Karpas-422 (cell line): ENCODE results near the gene RAB5B. TPM values are rescaled to one million over a fixed set of nuclear protein-coding genes. Genes with fewer than 3 reads are reported as not detected.

Source experiments
- DNase-seq: peaks from one replicate; pipeline ENCODE4 v3.0.0-alpha.2; 2015
- H2AFZ ChIP-seq: fragments of 200-600 bp; sonication (generic); 2 replicates; pipeline ENCODE4 v1.6.1; 2014; ENCODE audit warnings: antibody characterized with exemption, low read length, mixed read lengths
- H3K27ac ChIP-seq: fragments of 200-600 bp; sonication (generic); 2 replicates; pipeline ENCODE4 v1.5.1; 2014; ENCODE audit warnings: mild to moderate bottlenecking, low read length, moderate library complexity
- H3K27me3 ChIP-seq: fragments of 200-600 bp; sonication (generic); 2 replicates; pipeline ENCODE4 v1.6.1; 2014; ENCODE audit warnings: low read length, mixed read lengths
- H3K36me3 ChIP-seq: fragments of 200-600 bp; sonication (generic); 2 replicates; pipeline ENCODE4 v1.6.1; 2014; ENCODE audit warnings: low read length, mixed read lengths; ENCODE audit not compliant: insufficient read depth
- H3K4me1 ChIP-seq: fragments of 200-600 bp; sonication (generic); 2 replicates; pipeline ENCODE4 v1.6.1; 2014; ENCODE audit warnings: mild to moderate bottlenecking, low read length, mixed read lengths
- H3K4me2 ChIP-seq: fragments of 200-600 bp; sonication (generic); 2 replicates; pipeline ENCODE4 v1.6.1; 2014; ENCODE audit warnings: low read length, low read depth, mild to moderate bottlenecking; ENCODE audit not compliant: poor library complexity, severe bottlenecking
- H3K4me3 ChIP-seq: fragments of 200-600 bp; sonication (generic); 2 replicates; pipeline ENCODE4 v1.5.1; 2014; ENCODE audit warnings: mild to moderate bottlenecking, antibody characterized with exemption, low read length, mixed read lengths
- H3K79me2 ChIP-seq: fragments of 200-600 bp; sonication (generic); 2 replicates; pipeline ENCODE4 v1.6.1; 2014; ENCODE audit warnings: mild to moderate bottlenecking, low read length, mixed read lengths
- H3K9ac ChIP-seq: fragments of 200-600 bp; sonication (generic); 2 replicates; pipeline ENCODE4 v1.6.0; 2014; ENCODE audit warnings: low read length
- H3K9me2 ChIP-seq: fragments of 200-600 bp; sonication (generic), shearing (Covaris generic); replicated peaks from 2 replicates; pipeline ENCODE4 v1.6.0; 2014; ENCODE audit warnings: mild to moderate bottlenecking, low read length, moderate library complexity; ENCODE audit not compliant: insufficient read depth
- H3K9me3 ChIP-seq: fragments of 300-700, 200-600 bp; sonication (generic); 2 replicates; pipeline ENCODE4 v1.6.1; 2014; ENCODE audit warnings: low read length, mixed read lengths
- H4K20me1 ChIP-seq: fragments of 200-600 bp; sonication (generic); 2 replicates; pipeline ENCODE4 v1.6.1; 2014; ENCODE audit warnings: mild to moderate bottlenecking, antibody characterized with exemption, low read length, low read depth; ENCODE audit not compliant: insufficient read depth
- total RNA-seq: library from RNA; depleted of rRNA; stranded (reverse); fragments of >200 nt; shearing (Covaris generic); gene quantifications from 2 replicates; pipeline ENCODE4 v1.2.3, GENCODE V29; 2014; ENCODE audit warnings: low replicate concordance

Gene RAB5B
- total RNA-seq, 1 experiment from 2014 or later: 62.4 TPM

DNA sequence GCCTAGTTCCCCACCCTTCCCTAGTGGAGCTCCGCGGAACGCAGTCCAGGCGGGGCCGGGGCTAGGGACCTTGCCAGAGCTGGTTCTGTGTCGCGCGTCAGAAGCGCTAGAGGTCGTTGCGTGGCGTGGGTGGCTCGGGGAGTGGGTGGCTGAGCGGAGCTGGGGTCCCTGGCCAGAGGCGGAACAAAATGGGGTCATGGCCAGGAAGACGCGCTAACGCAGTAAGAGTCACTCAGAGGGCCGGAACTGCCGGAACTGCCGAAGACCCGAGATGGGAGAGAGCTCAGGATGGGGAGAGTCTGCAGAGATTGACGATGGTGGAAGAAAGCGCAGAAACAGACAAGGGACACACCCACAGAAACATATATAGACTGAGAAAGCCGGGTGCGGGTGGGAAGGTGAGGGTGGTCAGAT is 38.1 kb upstream of the RAB5B start:
- Histone ChIP-seq H3K9me3 (no peaks in the 10 kb centered on the region), H3K4me3 (no peak overlapping the region), H3K36me3 (peaks cover 3% of the 10 kb centered on the region; the same call in 1 of the 2 replicates), H3K9ac (no peak overlapping the region), H4K20me1 (no peaks in the 10 kb centered on the region), H3K79me2 (peaks cover 23% of the 10 kb centered on the region), H3K4me1 (peaks cover 39% of the 10 kb centered on the region), H3K27me3 (no peaks in the 10 kb centered on the region), H3K27ac (no peak overlapping the region), H3K9me2 (no peaks in the 10 kb centered on the region), H2AFZ (no peak overlapping the region), H3K4me2 (no peak overlapping the region)
- no peak for DNase-seq

DNA sequence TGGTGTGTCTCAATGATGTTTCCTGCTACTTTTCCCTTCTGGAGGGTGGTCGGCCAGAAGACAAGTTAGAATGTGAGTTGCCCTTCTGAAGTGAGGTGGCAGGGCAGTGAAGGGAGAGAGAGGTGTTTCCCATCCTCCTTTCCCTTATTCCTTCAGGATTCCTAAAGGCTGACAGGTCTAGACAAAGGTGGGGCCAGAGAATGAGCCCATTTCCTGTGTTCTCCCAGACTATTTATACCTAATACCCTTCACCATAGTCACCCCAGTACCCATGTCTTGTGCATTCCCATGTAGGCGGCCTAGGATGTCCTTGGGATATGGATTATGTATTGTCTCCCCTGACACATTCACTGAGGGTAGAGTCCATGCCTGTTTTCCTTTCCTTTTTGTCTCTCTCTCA is 35.9 kb upstream of the RAB5B start:
- Histone ChIP-seq H3K27me3 (no peaks in the 10 kb centered on the region), H3K4me3 (no peak overlapping the region), H4K20me1 (no peaks in the 10 kb centered on the region), H2AFZ (no peak overlapping the region), H3K4me2 (no peak overlapping the region), H3K27ac (no peak overlapping the region), H3K4me1 (peaks cover 25% of the 10 kb centered on the region), H3K36me3 (peaks cover 13% of the 10 kb centered on the region; the same call in 1 of the 2 replicates), H3K9me2 (no peaks in the 10 kb centered on the region), H3K9me3 (no peaks in the 10 kb centered on the region), H3K79me2 (peaks cover 13% of the 10 kb centered on the region), H3K9ac (no peak overlapping the region)
- DNase-seq: no peak

DNA sequence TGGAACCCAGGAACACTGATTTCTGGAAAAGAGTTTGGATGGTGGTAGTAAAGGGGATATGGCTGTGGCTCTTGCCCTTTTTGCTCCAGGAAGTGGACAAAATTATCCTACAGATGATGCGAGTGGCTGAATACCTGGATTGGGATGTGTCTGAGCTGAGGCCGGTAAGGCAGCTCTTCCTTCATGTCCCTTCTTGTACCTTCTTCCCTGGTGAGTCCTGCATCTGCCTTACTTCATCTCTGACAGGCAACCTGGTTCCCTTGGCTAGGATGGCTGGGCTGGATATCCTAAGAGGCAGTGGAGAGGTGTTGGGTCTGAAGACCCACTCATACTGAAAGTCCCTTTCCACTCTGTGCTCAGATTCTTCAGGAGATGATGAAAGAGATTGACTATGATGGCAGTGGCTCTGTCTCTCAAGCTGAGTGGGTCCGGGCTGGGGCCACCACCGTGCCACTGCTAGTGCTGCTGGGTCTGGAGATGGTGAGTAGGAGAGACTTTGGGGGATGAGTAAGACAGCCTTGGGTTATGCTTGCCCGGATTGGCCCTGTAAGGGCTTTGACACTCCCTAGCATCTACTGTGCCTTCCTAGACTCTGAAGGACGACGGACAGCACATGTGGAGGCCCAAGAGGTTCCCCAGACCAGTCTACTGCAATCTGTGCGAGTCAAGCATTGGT is 34.9 kb upstream of the RAB5B start:
- peaks cover 4% of the 10 kb centered on the region for H3K79me2 ChIP-seq
- DNase-seq: no peak
- H3K4me1 ChIP-seq: peaks cover 15% of the 10 kb centered on the region
- H3K9me2 ChIP-seq: no peaks in the 10 kb centered on the region
- no peaks in the 10 kb centered on the region for H3K27me3 ChIP-seq
- no peak overlapping the region for H3K4me2 ChIP-seq
- no peaks in the 10 kb centered on the region for H3K9me3 ChIP-seq
- H3K4me3 ChIP-seq: no peak overlapping the region
- no peak overlapping the region for H2AFZ ChIP-seq
- no peak overlapping the region for H3K27ac ChIP-seq
- no peaks in the 10 kb centered on the region for H4K20me1 ChIP-seq
- H3K9ac ChIP-seq: no peak overlapping the region
- H3K36me3 ChIP-seq: peaks cover 15% of the 10 kb centered on the region; the same call in 1 of the 2 replicates

DNA sequence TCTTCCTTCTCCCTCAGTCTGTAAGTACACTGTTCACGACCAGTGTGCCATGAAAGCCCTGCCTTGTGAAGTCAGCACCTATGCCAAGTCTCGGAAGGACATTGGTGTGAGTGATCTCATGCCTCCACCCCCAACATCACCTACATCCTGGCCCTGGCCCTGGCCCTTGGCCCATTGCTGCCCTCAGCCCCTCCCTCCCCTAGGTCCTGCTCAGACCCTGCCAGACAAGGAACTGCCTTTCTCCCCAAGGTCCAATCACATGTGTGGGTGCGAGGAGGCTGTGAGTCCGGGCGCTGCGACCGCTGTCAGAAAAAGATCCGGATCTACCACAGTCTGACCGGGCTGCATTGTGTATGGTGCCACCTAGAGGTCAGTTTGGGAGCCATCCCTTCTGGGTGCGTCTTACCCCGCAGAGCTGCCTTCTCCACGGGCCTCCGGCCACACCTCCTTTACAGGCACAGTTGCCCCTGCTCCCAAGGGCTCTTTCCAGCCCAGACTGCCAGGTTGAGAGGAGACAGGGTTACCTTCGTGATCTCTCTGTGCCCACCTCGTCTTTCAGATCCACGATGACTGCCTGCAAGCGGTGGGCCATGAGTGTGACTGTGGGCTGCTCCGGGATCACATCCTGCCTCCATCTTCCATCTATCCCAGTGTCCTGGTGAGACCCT is 33.7 kb upstream of the RAB5B start:
- H3K9ac ChIP-seq: peak overlapping the region; percentile 38
- no peak overlapping the region for H3K4me3 ChIP-seq
- peak; percentile 94 for DNase-seq
- no peaks in the 10 kb centered on the region for H3K9me3 ChIP-seq
- H3K9me2 ChIP-seq: no peaks in the 10 kb centered on the region
- H3K4me1 ChIP-seq: peaks cover 11% of the 10 kb centered on the region
- H3K4me2 ChIP-seq: peak overlapping the region; percentile 48
- H3K27me3 ChIP-seq: no peaks in the 10 kb centered on the region
- no peaks in the 10 kb centered on the region for H3K79me2 ChIP-seq
- H3K27ac ChIP-seq: no peak overlapping the region
- peak overlapping the region; percentile 68; the same call in 1 of the 2 replicates for H2AFZ ChIP-seq
- peaks cover 15% of the 10 kb centered on the region; the same call in 1 of the 2 replicates for H3K36me3 ChIP-seq
- H4K20me1 ChIP-seq: no peaks in the 10 kb centered on the region

DNA sequence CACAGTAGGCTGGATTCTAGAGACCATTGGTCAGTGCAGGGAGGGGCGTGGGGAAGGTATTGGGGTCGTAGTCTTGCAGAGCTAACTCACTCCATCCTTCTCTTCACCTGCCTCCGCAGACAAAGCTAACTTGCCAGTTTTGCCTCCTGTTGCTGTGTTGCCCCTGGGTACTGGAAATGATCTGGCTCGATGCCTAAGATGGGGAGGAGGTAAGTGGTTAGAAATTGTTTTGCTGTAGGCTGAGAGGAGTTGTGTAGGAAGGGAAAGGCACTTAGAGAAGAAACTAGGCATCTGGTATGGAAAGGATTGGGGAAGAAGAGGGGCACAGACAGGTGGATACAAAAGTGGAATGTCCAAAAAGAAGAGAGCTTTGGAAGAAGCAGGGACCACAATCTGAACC is 31.8 kb upstream of the RAB5B start:
- H3K4me2 ChIP-seq: no peak overlapping the region
- no peak for DNase-seq
- no peak overlapping the region for H2AFZ ChIP-seq
- H3K9ac ChIP-seq: no peak overlapping the region
- no peaks in the 10 kb centered on the region for H3K27me3 ChIP-seq
- H4K20me1 ChIP-seq: no peaks in the 10 kb centered on the region
- H3K36me3 ChIP-seq: peaks cover 19% of the 10 kb centered on the region; the same call in 1 of the 2 replicates
- H3K9me3 ChIP-seq: no peaks in the 10 kb centered on the region
- no peaks in the 10 kb centered on the region for H3K79me2 ChIP-seq
- no peak overlapping the region for H3K27ac ChIP-seq
- H3K4me1 ChIP-seq: peaks cover 11% of the 10 kb centered on the region
- no peaks in the 10 kb centered on the region for H3K9me2 ChIP-seq
- H3K4me3 ChIP-seq: no peak overlapping the region

DNA sequence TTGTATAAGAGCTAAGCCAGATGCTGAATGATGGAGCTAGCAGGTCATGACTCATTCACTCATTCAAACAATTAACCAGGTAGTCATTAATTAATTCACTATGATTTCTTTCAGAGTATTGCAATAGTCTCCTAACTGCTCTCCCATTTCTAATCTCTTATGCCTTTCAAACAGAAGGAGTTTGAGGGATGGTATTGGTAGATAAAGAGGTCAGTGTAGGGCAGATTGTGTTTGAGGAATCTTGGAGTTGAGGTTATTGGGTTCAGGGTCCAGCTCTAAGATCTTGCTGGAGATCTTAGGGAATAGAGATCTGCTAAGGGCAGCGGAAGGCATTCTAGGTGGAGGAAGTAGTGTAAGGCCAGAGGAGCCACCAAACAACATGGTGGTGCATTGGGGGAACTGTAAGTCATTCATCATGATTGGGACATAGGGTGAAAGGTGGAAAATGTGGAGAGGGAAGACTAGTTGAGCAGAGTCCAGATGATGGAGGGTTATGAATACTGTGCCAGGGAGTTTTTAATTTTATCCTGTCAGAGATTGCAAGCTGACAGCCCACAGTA is 31.2 kb upstream of the RAB5B start:
- H3K4me1 ChIP-seq: peaks cover 11% of the 10 kb centered on the region
- H4K20me1 ChIP-seq: no peaks in the 10 kb centered on the region
- no peaks in the 10 kb centered on the region for H3K9me2 ChIP-seq
- H3K9ac ChIP-seq: no peak overlapping the region
- H3K79me2 ChIP-seq: no peaks in the 10 kb centered on the region
- no peaks in the 10 kb centered on the region for H3K9me3 ChIP-seq
- no peak overlapping the region for H3K4me2 ChIP-seq
- no peak overlapping the region for H3K27ac ChIP-seq
- H3K27me3 ChIP-seq: no peaks in the 10 kb centered on the region
- no peak overlapping the region for H2AFZ ChIP-seq
- DNase-seq: no peak
- peaks cover 19% of the 10 kb centered on the region; the same call in 1 of the 2 replicates for H3K36me3 ChIP-seq
- H3K4me3 ChIP-seq: no peak overlapping the region

DNA sequence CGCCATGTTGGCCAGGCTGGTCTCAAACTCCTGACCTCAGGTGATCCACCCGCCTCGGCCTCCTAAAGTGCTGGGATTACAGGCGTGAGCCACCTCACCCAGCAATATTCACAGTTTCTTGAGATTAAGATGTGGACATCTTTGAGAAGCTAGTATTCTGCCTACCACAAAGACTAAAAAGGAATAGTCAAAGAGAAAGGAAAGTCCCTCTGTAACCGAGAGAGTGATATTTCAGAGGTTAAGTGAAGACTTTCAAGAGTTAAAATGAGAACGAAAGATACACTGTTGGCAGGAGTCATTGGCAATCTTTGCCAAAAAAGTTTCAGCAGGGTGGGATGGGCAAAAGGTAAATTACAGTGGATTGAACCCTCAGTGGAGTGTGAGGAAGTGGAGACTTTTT is 27.3 kb upstream of the RAB5B start:
- H3K4me2 ChIP-seq: no peak overlapping the region
- H3K4me1 ChIP-seq: no peaks in the 10 kb centered on the region
- H3K27me3 ChIP-seq: no peaks in the 10 kb centered on the region
- H3K9me2 ChIP-seq: no peaks in the 10 kb centered on the region
- no peaks in the 10 kb centered on the region for H3K79me2 ChIP-seq
- no peak overlapping the region for H3K27ac ChIP-seq
- no peak overlapping the region for H3K4me3 ChIP-seq
- peaks cover 12% of the 10 kb centered on the region for H3K36me3 ChIP-seq
- no peak overlapping the region for H2AFZ ChIP-seq
- DNase-seq: no peak
- H3K9me3 ChIP-seq: no peaks in the 10 kb centered on the region
- H4K20me1 ChIP-seq: no peaks in the 10 kb centered on the region
- no peak overlapping the region for H3K9ac ChIP-seq

DNA sequence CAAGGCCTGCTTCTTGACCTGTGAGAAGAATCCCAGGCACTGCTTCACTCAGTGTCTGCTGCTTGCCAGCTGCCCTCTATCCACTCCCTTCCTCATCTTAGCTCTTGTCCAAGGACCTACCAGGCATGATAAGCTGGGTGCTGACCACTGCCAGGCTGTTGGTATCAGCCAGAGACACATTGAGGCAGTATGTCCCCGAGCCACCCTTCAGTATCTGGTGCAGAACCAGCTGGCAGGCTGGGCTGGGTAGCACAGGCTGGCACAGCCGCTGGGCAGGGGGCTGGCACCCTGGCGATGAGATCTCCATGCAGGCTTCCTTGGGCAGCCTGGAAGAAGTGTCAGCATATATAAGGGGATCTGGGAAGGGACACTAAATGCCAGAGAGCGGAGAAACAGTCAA is 18.5 kb upstream of the RAB5B start:
- Histone ChIP-seq H4K20me1 (no peaks in the 10 kb centered on the region), H2AFZ (no peak overlapping the region), H3K9ac (no peak overlapping the region), H3K27ac (no peak overlapping the region), H3K4me1 (no peaks in the 10 kb centered on the region), H3K9me3 (no peaks in the 10 kb centered on the region), H3K27me3 (no peaks in the 10 kb centered on the region), H3K4me3 (no peak overlapping the region), H3K4me2 (no peak overlapping the region), H3K36me3 (peaks cover 9% of the 10 kb centered on the region), H3K9me2 (no peaks in the 10 kb centered on the region), H3K79me2 (no peaks in the 10 kb centered on the region)
- no peak for DNase-seq
